GM12875 (cell line): ENCODE data around the gene GPR39.

Source experiments
- H3K4me3 ChIP-seq: one replicate; pipeline ENCODE4 v1.5.1; 2011; ENCODE audit warnings: low read depth, low read length, control low read depth
- TF ChIP-seq, protein P1 (sequence below): IDR thresholded peaks from 2 replicates; pipeline ENCODE4 v1.5.1; 2011; ENCODE audit warnings: low read depth, mild to moderate bottlenecking, control low read depth, inconsistent platforms, low read length, moderate library complexity, borderline replicate concordance; ENCODE audit not compliant: insufficient read depth

Gene GPR39

DNA sequence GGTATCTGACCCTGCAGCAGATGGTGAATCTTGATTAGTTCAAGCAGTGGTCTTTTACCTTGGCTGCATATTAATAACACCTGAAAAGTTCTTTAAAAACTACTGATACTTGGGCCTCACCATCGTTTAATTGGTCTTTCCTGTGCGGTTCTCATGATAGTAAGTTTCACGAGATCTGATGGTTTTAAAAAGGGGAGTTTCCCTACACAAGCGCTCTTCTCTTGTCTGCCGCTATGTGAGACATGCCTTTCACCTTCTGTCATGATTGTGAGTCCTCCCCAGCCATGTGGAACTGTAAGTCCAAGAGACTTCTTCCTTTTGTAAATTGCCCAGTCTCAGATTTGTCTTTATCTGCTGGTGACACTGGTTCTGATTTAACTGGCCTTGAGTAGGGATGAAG lies 151.1 kb downstream of the GPR39 start:
- TF ChIP-seq, protein P1, sequence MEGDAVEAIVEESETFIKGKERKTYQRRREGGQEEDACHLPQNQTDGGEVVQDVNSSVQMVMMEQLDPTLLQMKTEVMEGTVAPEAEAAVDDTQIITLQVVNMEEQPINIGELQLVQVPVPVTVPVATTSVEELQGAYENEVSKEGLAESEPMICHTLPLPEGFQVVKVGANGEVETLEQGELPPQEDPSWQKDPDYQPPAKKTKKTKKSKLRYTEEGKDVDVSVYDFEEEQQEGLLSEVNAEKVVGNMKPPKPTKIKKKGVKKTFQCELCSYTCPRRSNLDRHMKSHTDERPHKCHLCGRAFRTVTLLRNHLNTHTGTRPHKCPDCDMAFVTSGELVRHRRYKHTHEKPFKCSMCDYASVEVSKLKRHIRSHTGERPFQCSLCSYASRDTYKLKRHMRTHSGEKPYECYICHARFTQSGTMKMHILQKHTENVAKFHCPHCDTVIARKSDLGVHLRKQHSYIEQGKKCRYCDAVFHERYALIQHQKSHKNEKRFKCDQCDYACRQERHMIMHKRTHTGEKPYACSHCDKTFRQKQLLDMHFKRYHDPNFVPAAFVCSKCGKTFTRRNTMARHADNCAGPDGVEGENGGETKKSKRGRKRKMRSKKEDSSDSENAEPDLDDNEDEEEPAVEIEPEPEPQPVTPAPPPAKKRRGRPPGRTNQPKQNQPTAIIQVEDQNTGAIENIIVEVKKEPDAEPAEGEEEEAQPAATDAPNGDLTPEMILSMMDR, result no peak
- no peak overlapping the region for H3K4me3 ChIP-seq

DNA sequence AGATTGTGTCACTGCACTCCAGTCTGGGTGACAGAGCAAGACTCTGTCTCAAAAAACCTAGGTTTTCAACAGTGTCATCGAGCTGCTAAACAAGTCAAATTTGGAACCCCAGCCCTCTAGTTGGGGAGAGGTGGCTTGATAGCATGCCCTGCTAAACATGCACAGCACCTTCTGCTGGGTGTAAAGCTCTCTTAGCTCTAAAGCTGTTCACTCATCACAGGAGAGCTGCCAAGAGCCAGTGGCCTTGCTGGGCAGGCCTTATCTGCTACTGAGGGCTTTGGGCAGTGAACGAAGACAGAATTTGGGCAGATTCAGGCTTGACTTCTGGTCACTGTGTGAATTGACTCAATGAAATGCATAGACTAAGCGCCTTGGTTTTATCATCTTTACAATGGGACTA lies 152.1 kb downstream of the GPR39 start:
- TF ChIP-seq, protein P1, result no peak
- H3K4me3 ChIP-seq, result no peak overlapping the region

DNA sequence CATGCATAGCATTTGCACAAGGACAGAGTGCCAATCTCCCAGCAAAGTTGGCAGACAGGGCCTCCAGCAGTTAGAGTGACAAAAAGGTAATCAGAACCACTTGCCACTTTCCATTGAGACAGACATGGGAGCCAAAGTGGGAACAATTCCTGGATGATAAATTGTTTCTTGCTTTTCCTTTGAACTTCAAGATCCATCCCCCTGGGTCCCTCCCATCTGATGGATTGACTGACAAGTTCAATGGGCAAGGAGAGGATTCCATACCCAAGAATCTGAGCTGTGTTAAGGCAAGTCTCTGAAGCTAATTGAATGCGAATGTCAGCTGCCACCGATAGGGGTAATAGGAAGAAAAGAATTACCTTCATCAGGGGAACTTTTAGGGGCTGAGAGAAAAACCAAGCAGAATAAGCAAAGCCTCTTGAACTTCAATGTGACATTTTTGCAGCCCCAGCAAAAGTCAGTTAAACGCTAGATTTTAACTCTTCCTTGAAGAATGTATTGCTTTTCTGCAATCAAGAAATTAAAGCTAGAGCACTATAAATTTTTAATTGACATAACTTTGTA lies 156.9 kb downstream of the GPR39 start:
- TF ChIP-seq, protein P1, result no peak
- no peak overlapping the region for H3K4me3 ChIP-seq

DNA sequence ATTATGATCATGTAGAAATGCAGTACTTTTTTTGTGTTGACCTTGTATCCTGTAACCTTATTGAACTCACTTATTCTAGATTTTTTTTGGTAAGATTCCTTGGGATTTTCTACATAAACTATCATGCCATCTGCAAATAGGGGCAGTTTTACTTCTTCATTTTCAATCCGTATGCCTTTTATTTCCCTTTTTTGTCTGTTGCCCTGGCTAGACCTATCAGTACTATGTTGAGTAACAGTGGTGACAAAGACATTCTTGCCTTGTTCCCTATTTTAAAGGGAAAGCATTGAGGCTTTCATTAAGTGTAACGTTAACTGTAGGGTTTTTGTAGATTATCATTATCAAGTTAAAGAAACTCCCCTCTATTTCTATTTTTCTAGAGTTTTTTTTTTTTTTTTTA lies 161.1 kb downstream of the GPR39 start:
- H3K4me3 ChIP-seq, result no peak overlapping the region
- TF ChIP-seq, protein P1, result no peak

DNA sequence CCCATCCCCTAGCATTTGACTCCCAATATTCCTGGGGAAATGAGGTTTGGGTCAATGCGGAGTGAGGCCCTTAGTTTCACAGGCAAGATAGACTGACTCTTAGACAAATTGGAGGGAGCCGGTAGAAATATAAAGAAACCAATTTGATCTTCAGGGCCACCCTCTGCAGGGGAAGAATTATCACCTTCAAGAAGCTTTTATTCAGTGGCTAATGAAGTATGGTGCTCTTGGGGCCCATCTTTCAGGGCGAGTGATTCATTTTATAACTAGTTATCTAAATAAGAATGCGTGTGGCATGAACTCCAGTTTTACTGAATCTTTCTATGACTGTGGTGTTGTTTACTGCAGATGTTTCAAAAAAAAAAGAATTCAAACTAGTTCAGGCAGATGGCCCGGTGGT lies 165.0 kb downstream of the GPR39 start:
- TF ChIP-seq, protein P1, result no peak
- H3K4me3 ChIP-seq, result no peak overlapping the region

DNA sequence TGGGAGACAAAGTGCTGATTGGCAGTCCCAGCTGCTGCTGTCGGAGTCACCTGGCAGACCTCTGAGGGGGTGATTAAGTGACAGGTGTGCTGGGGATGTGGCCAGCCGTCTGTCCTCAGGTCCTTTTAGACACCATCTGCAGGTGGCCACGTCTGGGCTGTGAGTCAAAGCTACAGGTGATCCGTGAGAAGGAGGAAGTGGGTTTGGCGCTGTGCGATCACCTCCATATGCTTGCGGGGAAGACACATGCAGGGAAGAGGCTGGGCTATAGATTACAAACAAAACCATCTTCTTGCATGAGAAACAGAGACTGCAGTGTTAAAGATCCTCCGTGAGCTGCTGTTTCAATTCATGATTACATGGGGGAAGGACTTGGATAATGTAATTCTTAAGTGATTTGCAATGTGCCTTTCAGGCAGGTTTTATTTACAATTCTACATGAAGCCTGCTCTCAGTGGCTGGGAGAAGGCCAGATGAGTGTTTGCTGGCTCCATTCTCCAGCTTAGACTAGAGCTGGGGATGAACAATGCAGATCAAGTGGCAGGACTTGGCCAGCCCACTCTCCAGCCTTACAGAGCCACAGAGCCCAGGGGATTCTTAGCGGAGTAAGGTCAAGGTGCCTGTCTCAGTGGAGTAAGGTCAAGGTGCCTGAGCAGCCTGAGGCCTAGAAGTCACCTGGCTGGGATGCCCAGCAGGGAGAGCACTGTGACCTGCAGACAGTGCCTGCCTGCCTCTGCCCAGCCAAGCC lies 165.6 kb downstream of the GPR39 start:
- TF ChIP-seq, protein P1, result no peak
- no peak overlapping the region for H3K4me3 ChIP-seq
